Head of caudate nucleus (tissue), 42 donors: ENCODE results near the gene ZNF787.
"Not testable (repeated sequence)": the region's sequence is repeated elsewhere in the genome, so short reads cannot be mapped to it uniquely, and the experiment has no call there.

ENCODE experiments used
- DNase-seq, 42 donors: peaks; one replicate each; pipeline versions ENCODE4 v3.0.0 to v3.0.0-alpha.2; 2020 to 2021; ENCODE audit warnings: mixed read lengths in 7 of 42
- intact Hi-C: fragments of 100-400 bp; cut with DNase I; formaldehyde crosslinking; loops from one replicate; pipeline ENCODE4 v1.15.0; 2022

Gene ZNF787

GRCh38 chr19:56111601-56112312, 9.3 kb downstream of the ZNF787 start:
- intact Hi-C loops: no loop called here
- DNase-seq: peak; percentile 49 to 93 (median 76)

- intact Hi-C loops: no loop called here
- DNase-seq: no peak
Measured at GRCh38 chr19:56110515-56111448, 10.3 kb downstream of the ZNF787 start.

- intact Hi-C loops: no loop called here
- DNase-seq: peak in 41 of 42 donors; percentile 23 to 93 (median 66)
Measured at GRCh38 chr19:56109226-56109625, 11.9 kb downstream of the ZNF787 start.

GRCh38 chr19:56108447-56109195, 12.5 kb downstream of the ZNF787 start:
- DNase-seq: peak in 8 of 42 donors; percentile 32 to 58 (median 46)
- intact Hi-C loops: no loop called here

GRCh38 chr19:56107626-56108351, 13.3 kb downstream of the ZNF787 start:
- intact Hi-C loops: no loop called here
- peak in 4 of 42 donors; percentile 26 to 48 (median 36) for DNase-seq

GRCh38 chr19:56106993-56107392, 14.1 kb downstream of the ZNF787 start:
- intact Hi-C loops: no loop called here
- DNase-seq: no peak

- DNase-seq: no peak
- intact Hi-C loops: no loop called here
Measured at GRCh38 chr19:56106397-56106849, 14.7 kb downstream of the ZNF787 start.

- intact Hi-C loops, DNase-seq: not testable (repeated sequence)
Measured at GRCh38 chr19:56105831-56106396, 15.2 kb downstream of the ZNF787 start.

GRCh38 chr19:56105090-56105701, 15.9 kb downstream of the ZNF787 start:
- peak; percentile 58 to 91 (median 78) for DNase-seq
- intact Hi-C loops: no loop called here

- intact Hi-C loops: no loop called here
- no peak for DNase-seq
Measured at GRCh38 chr19:56104423-56104822, 16.7 kb downstream of the ZNF787 start.

- intact Hi-C loops: no loop called here
- DNase-seq: no peak
Measured at GRCh38 chr19:56103027-56103614, 18.0 kb downstream of the ZNF787 start.

GRCh38 chr19:56101746-56102535, 19.2 kb downstream of the ZNF787 start:
- DNase-seq: no peak
- intact Hi-C loops: no loop called here

- DNase-seq: no peak
- intact Hi-C loops: no loop called here
Measured at GRCh38 chr19:56101095-56101494, 20.0 kb downstream of the ZNF787 start.

GRCh38 chr19:56099638-56100539, 21.2 kb downstream of the ZNF787 start:
- no peak for DNase-seq
- intact Hi-C loops: no loop called here

GRCh38 chr19:56098731-56099568, 22.1 kb downstream of the ZNF787 start:
- intact Hi-C loops: no loop called here
- DNase-seq: no peak
